NCI-H1436 treated with DMSO at 0.1 percent for 48 hours (cell line): Measurements from ENCODE around the gene KCND3.

Source experiments
- DNase-seq: peaks from one replicate; lab custom pipeline; 2025; lab: John Stamatoyannopoulos, UW

KCND3 gene

GRCh38 chr1:111725192-111725591, 264.3 kb downstream of the KCND3 start:
- no peak for DNase-seq

- DNase-seq, result no peak
Measured at GRCh38 chr1:111723871-111724270, 265.6 kb downstream of the KCND3 start.

GRCh38 chr1:111723091-111723806, 266.2 kb downstream of the KCND3 start:
- DNase-seq, result no peak

GRCh38 chr1:111720977-111721786, 268.3 kb downstream of the KCND3 start:
- no peak for DNase-seq
